H1 (cell line): ENCODE results near the gene IL5RA. TPM values are rescaled to one million over a fixed set of nuclear protein-coding genes. Genes with fewer than 3 reads are reported as not detected.

Experiments
- EGR1 ChIP-seq: IDR thresholded peaks from 2 replicates; pipeline ENCODE4 v1.6.1; 2011; ENCODE audit warnings: low read depth, low read length, borderline replicate concordance
- KDM1A ChIP-seq: fragments of 200-600, 300-600 bp; sonication (generic); IDR thresholded peaks from 2 replicates; pipeline ENCODE4 v1.7.1; 2016; ENCODE audit warnings: mild to moderate bottlenecking, low read length, borderline replicate concordance
- RFX5 ChIP-seq: IDR thresholded peaks from 2 replicates; pipeline ENCODE4 v1.6.1; 2011; ENCODE audit warnings: low read depth, low read length, improper control_type of control experiment, borderline replicate concordance
- SP1 ChIP-seq: IDR thresholded peaks from 2 replicates; pipeline ENCODE4 v1.6.1; 2011; ENCODE audit warnings: low read depth, low read length
- TEAD4 ChIP-seq: IDR thresholded peaks from 2 replicates; pipeline ENCODE4 v1.6.1; 2012; ENCODE audit warnings: low read depth, low read length, inconsistent platforms, mixed read lengths
- polyA plus RNA-seq, 7 experiments: library from polyadenylated mRNA; depleted of rRNA in 3 of 7; stranded (reverse) in 5 of 7; unstranded in 2 of 7; fragments of >200 nt in 5 of 7; fragments of 200-250 nt in 2 of 7; gene quantifications; 1 replicate in 5 of 7; 2 replicates in 1 of 7; 4 replicates in 1 of 7; pipeline versions ENCODE4 v1.2.1 to v1.2.3, GENCODE V29; 2011 to 2013; ENCODE audit warnings: missing spikeins in 2 of 7, mixed read lengths in 2 of 7
- total RNA-seq: library from RNA; stranded (reverse); fragmentation: NEBNext Ultra II Directional; extraction: Animal tissue kit (Norgen Biotek cat#: 25700); gene quantifications from 2 replicates; pipeline ENCODE4 v1.2.1, GENCODE V29; 2021
- TF ChIP-seq, protein P1 (sequence below): fragments of 300-600 bp; sonication (generic); IDR thresholded peaks from 2 replicates; pipeline ENCODE4 v1.7.1; 2012; ENCODE audit warnings: low read length, moderate library complexity, mild to moderate bottlenecking, inconsistent platforms; ENCODE audit not compliant: insufficient replicate concordance

Gene IL5RA
- total and polyA plus RNA-seq, 2 of the 8 experiments (the other 6 are each of a cell fraction or from before 2014, with no cell fraction given), result not detected

- TF ChIP-seq, protein P1, sequence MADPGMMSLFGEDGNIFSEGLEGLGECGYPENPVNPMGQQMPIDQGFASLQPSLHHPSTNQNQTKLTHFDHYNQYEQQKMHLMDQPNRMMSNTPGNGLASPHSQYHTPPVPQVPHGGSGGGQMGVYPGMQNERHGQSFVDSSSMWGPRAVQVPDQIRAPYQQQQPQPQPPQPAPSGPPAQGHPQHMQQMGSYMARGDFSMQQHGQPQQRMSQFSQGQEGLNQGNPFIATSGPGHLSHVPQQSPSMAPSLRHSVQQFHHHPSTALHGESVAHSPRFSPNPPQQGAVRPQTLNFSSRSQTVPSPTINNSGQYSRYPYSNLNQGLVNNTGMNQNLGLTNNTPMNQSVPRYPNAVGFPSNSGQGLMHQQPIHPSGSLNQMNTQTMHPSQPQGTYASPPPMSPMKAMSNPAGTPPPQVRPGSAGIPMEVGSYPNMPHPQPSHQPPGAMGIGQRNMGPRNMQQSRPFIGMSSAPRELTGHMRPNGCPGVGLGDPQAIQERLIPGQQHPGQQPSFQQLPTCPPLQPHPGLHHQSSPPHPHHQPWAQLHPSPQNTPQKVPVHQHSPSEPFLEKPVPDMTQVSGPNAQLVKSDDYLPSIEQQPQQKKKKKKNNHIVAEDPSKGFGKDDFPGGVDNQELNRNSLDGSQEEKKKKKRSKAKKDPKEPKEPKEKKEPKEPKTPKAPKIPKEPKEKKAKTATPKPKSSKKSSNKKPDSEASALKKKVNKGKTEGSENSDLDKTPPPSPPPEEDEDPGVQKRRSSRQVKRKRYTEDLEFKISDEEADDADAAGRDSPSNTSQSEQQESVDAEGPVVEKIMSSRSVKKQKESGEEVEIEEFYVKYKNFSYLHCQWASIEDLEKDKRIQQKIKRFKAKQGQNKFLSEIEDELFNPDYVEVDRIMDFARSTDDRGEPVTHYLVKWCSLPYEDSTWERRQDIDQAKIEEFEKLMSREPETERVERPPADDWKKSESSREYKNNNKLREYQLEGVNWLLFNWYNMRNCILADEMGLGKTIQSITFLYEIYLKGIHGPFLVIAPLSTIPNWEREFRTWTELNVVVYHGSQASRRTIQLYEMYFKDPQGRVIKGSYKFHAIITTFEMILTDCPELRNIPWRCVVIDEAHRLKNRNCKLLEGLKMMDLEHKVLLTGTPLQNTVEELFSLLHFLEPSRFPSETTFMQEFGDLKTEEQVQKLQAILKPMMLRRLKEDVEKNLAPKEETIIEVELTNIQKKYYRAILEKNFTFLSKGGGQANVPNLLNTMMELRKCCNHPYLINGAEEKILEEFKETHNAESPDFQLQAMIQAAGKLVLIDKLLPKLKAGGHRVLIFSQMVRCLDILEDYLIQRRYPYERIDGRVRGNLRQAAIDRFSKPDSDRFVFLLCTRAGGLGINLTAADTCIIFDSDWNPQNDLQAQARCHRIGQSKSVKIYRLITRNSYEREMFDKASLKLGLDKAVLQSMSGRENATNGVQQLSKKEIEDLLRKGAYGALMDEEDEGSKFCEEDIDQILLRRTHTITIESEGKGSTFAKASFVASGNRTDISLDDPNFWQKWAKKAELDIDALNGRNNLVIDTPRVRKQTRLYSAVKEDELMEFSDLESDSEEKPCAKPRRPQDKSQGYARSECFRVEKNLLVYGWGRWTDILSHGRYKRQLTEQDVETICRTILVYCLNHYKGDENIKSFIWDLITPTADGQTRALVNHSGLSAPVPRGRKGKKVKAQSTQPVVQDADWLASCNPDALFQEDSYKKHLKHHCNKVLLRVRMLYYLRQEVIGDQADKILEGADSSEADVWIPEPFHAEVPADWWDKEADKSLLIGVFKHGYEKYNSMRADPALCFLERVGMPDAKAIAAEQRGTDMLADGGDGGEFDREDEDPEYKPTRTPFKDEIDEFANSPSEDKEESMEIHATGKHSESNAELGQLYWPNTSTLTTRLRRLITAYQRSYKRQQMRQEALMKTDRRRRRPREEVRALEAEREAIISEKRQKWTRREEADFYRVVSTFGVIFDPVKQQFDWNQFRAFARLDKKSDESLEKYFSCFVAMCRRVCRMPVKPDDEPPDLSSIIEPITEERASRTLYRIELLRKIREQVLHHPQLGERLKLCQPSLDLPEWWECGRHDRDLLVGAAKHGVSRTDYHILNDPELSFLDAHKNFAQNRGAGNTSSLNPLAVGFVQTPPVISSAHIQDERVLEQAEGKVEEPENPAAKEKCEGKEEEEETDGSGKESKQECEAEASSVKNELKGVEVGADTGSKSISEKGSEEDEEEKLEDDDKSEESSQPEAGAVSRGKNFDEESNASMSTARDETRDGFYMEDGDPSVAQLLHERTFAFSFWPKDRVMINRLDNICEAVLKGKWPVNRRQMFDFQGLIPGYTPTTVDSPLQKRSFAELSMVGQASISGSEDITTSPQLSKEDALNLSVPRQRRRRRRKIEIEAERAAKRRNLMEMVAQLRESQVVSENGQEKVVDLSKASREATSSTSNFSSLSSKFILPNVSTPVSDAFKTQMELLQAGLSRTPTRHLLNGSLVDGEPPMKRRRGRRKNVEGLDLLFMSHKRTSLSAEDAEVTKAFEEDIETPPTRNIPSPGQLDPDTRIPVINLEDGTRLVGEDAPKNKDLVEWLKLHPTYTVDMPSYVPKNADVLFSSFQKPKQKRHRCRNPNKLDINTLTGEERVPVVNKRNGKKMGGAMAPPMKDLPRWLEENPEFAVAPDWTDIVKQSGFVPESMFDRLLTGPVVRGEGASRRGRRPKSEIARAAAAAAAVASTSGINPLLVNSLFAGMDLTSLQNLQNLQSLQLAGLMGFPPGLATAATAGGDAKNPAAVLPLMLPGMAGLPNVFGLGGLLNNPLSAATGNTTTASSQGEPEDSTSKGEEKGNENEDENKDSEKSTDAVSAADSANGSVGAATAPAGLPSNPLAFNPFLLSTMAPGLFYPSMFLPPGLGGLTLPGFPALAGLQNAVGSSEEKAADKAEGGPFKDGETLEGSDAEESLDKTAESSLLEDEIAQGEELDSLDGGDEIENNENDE, result no peak
- TF ChIP-seq RFX5 (no peak), TEAD4 (no peak), SP1 (no peak), EGR1 (no peak), KDM1A (no peak)
- TF ChIP-seq, all 59 proteins: peak for 0
Measured at GRCh38 chr3:3109407-3110298, 521 bp downstream of the IL5RA start (continued).
